DOHH2 (cell line): ENCODE data around the gene ESPN.

Experiments used
- EZH2phosphoT487 ChIP-seq: fragments of 200-600 bp; sonication (generic); IDR thresholded peaks from 2 replicates; pipeline ENCODE4 v1.6.1; 2017; ENCODE audit warnings: borderline replicate concordance, mild to moderate bottlenecking, antibody characterized with exemption, low read length, moderate library complexity, mixed read lengths
- TF ChIP-seq, protein P1 (sequence below): fragments of 200-600 bp; sonication (generic); IDR thresholded peaks from one replicate; pipeline ENCODE4 v1.5.1; 2014; ENCODE audit warnings: antibody characterized with exemption, mild to moderate bottlenecking, low read depth, low read length; ENCODE audit not compliant: poor library complexity, severe bottlenecking

DNA sequence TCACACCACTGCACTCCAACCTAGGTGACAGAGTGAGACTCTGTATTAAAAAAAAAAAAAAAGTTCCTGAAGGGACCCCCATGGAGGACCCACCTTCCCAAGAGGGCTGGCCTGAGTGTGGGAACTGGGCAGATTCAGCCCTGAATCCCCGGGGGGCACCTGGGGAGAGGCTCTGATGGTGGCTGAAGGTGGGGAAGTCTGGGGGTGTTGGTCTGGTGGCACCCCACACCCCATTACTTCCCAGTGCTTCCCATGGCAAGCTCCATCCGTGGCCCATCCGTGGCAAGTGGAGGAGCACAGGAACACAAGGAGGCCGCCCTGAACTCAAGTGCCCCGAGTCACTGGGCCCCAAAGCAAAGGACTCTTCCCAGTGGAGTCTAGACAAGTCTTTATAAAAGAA is 42.2 kb downstream of the ESPN start:
- TF ChIP-seq, protein P1, sequence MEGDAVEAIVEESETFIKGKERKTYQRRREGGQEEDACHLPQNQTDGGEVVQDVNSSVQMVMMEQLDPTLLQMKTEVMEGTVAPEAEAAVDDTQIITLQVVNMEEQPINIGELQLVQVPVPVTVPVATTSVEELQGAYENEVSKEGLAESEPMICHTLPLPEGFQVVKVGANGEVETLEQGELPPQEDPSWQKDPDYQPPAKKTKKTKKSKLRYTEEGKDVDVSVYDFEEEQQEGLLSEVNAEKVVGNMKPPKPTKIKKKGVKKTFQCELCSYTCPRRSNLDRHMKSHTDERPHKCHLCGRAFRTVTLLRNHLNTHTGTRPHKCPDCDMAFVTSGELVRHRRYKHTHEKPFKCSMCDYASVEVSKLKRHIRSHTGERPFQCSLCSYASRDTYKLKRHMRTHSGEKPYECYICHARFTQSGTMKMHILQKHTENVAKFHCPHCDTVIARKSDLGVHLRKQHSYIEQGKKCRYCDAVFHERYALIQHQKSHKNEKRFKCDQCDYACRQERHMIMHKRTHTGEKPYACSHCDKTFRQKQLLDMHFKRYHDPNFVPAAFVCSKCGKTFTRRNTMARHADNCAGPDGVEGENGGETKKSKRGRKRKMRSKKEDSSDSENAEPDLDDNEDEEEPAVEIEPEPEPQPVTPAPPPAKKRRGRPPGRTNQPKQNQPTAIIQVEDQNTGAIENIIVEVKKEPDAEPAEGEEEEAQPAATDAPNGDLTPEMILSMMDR = no peak
- no peak for TF ChIP-seq EZH2phosphoT487
